AG04450 (cell line): ENCODE measurements around the gene SKI. TPM values are rescaled to one million over a fixed set of nuclear protein-coding genes. Genes with fewer than 3 reads are reported as not detected.

ENCODE experiments used
- CTCF ChIA-PET: fragments of 300-600, 350-600 bp; formaldehyde crosslinking; extraction: SDS; loops from one replicate; lab custom pipeline; 2022; ENCODE audit warnings: antibody characterized with exemption, inconsistent platforms; lab: Charles Lee
- POLR2A ChIA-PET: fragments of 350-600 bp; formaldehyde crosslinking; extraction: SDS; loops from one replicate; lab custom pipeline; 2021; ENCODE audit warnings: antibody characterized with exemption, inconsistent platforms; lab: Yijun Ruan, JAX
- DNase-seq: peaks from one replicate; pipeline ENCODE4 v3.0.0-alpha.2; 2011; ENCODE audit warnings: low read depth, low spot score
- H3K27ac ChIP-seq: one replicate; pipeline ENCODE4 v1.5.1; 2012; ENCODE audit warnings: low read depth, low read length, control low read depth
- H3K27me3 ChIP-seq: one replicate; pipeline ENCODE4 v1.6.0; 2012; ENCODE audit warnings: low read length; ENCODE audit not compliant: control insufficient read depth, insufficient read depth
- H3K4me3 ChIP-seq: 2 replicates; pipeline ENCODE4 v1.5.1; 2011; ENCODE audit warnings: mild to moderate bottlenecking, low read depth, low read length, control low read depth
- H3K9me3 ChIP-seq: 2 replicates; pipeline ENCODE4 v1.5.1; 2012; ENCODE audit warnings: low read length; ENCODE audit not compliant: control insufficient read depth, insufficient read depth
- polyA minus RNA-seq: library from RNA; depleted of rRNA, polyadenylated mRNA; stranded (reverse); fragments of >200 nt; gene quantifications from 2 replicates; pipeline ENCODE4 v1.2.3, GENCODE V29; 2011; rRNA and poly(A)+ RNA removed
- polyA plus RNA-seq: library from polyadenylated mRNA; depleted of rRNA; stranded (reverse); fragments of >200 nt; gene quantifications from 2 replicates; pipeline ENCODE4 v1.2.3, GENCODE V29; 2011; rRNA removed
- TF ChIP-seq, protein P1 (sequence below): IDR thresholded peaks from 2 replicates; pipeline ENCODE4 v1.5.1; 2011; ENCODE audit warnings: low read depth, low read length, control low read depth, inconsistent platforms

The SKI gene
- polyA plus RNA-seq (6.7 and 9.0 TPM in 2 replicates), polyA minus RNA-seq (6.7 and 9.0 TPM in 2 replicates)

- H3K27me3 ChIP-seq: no peaks in the 10 kb centered on the region
- TF ChIP-seq, protein P1, sequence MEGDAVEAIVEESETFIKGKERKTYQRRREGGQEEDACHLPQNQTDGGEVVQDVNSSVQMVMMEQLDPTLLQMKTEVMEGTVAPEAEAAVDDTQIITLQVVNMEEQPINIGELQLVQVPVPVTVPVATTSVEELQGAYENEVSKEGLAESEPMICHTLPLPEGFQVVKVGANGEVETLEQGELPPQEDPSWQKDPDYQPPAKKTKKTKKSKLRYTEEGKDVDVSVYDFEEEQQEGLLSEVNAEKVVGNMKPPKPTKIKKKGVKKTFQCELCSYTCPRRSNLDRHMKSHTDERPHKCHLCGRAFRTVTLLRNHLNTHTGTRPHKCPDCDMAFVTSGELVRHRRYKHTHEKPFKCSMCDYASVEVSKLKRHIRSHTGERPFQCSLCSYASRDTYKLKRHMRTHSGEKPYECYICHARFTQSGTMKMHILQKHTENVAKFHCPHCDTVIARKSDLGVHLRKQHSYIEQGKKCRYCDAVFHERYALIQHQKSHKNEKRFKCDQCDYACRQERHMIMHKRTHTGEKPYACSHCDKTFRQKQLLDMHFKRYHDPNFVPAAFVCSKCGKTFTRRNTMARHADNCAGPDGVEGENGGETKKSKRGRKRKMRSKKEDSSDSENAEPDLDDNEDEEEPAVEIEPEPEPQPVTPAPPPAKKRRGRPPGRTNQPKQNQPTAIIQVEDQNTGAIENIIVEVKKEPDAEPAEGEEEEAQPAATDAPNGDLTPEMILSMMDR: no peak
- peaks cover 6% of the 10 kb centered on the region; the same call in 1 of the 2 replicates for H3K9me3 ChIP-seq
- no peak for DNase-seq
- H3K4me3 ChIP-seq: peak within 1 kb of the TSS; percentile 87
- H3K27ac ChIP-seq: peak within 1 kb of the TSS; percentile 89
- POLR2A ChIA-PET: interaction anchor here (0.9 to 1.0 kb wide), 3 partner anchors 18 to 83 kb away, joined by 3 to 9 read pairs (median 7); no protein-coding TSS in a partner anchor
- CTCF ChIA-PET: no interaction called here
Observed at GRCh38 chr1:2228157-2228594, at the start of gene SKI. Gene SKI (plus strand): TSS chr1:2228319. CDS start chr1:2228767, 448 bp downstream.

DNA sequence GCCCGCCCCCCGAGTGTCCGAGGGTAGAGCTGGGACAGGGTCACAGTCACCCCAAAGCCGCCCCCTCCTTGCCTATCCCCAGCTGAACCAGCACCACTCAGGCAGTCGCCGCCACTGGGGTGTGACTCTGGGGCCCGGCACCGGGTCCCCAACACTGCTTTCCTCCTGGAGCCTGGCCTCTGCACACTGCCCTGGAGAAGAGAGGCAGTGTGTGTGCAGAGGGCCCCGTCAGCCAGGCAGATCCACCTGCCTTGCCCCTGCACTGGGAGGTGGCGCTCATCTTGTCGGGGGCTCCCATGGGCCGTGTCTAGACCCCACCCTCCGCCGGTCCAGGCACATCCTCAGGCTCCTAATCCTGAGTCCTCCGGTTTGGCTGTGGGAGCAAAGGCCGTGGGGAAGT, 49.2 kb upstream of the SKI start:
- TF ChIP-seq, protein P1: no peak
- H3K4me3 ChIP-seq: no peak overlapping the region
- H3K27me3 ChIP-seq: no peaks in the 10 kb centered on the region
- DNase-seq: no peak
- POLR2A ChIA-PET: no interaction called here
- H3K27ac ChIP-seq: no peak overlapping the region
- peaks cover 14% of the 10 kb centered on the region for H3K9me3 ChIP-seq
- CTCF ChIA-PET: no interaction called here

GRCh38 chr1:2179283-2180013, 48.7 kb upstream of the SKI start:
- POLR2A ChIA-PET: no interaction called here

DNA sequence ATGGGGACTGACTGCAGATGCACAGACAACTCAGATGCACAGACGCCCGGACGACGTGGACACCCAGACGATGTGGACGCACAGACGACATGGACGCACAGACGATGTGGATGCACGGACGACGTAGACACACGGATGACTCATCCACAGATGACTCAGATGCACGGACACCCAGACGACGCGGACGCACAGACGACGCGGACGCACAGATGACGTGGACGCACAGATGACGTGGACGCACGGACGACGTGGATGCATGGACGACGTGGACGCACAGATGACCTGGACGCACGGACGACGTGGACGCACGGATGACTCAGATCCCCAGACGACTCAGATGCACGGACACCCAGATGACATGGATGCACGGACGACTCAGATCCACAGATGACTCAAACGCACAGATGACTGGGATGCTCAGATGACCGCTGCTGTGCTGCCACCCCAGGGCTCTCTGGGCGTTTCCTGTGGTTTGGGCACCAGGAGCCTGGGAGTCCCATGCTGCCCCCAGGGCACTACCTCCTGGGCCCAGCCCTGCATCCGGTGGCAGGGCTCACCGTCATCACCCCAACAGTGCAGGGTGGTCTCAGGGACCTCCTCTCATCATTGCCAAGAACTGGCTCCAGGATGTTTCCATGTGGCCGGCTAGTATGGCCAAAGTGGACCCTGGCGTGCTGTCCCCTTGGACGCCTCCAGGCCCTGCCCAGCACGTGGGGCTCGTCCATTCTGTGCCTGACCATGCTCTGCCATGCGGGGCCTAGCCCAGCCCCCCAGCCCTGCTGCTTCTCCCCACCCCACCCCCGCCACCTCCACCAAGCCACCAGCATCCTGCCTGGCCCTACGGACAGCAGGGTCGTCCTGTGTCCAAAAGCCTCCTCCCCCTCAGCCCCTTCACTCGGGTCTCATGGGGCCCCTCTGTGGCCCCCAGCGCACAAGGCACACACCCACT, 47.5 kb upstream of the SKI start:
- H3K9me3 ChIP-seq: peaks cover 14% of the 10 kb centered on the region
- CTCF ChIA-PET: no interaction called here
- H3K27me3 ChIP-seq: no peaks in the 10 kb centered on the region
- TF ChIP-seq, protein P1: no peak
- no peak for DNase-seq
- no peak overlapping the region for H3K4me3 ChIP-seq
- POLR2A ChIA-PET: no interaction called here
- H3K27ac ChIP-seq: no peak overlapping the region

More at GRCh38 chr1:2179283-2180013, 48.7 kb upstream of the SKI start:
- Histone ChIP-seq H3K9me3 (peaks cover 14% of the 10 kb centered on the region), H3K27ac (no peak overlapping the region), H3K4me3 (no peak overlapping the region), H3K27me3 (no peaks in the 10 kb centered on the region)
- DNase-seq: no peak
- TF ChIP-seq, protein P1: no peak
- CTCF ChIA-PET: no interaction called here
